K562 (cell line): ENCODE data around the gene OR4F15. TPM values are rescaled to one million over a fixed set of nuclear protein-coding genes. Genes with fewer than 3 reads are reported as not detected.

ENCODE experiments used
- BHLHE40 ChIP-seq: IDR thresholded peaks from 2 replicates; pipeline ENCODE4 v1.6.1; 2011; ENCODE audit warnings: low read length, improper control_type of control experiment
- CAMTA2 ChIP-seq: fragments of 250-450 bp; sonication (Bioruptor Pico); conservative IDR thresholded peaks from 2 replicates; pipeline ENCODE4 v1.5.1; 2022
- FOS ChIP-seq: IDR thresholded peaks from 3 replicates; pipeline ENCODE4 v1.6.1; 2011; ENCODE audit not compliant: insufficient read length; ENCODE audit errors: extremely low read depth
- HDAC1 ChIP-seq, 2 experiments: fragments of 450-650 bp; IDR thresholded peaks; 2 replicates each; pipeline ENCODE4 v1.6.1; 2016 to 2017; ENCODE audit warnings: inconsistent platforms in 1 of 2, mild to moderate bottlenecking in 1 of 2, moderate library complexity in 1 of 2
- LARP7 ChIP-seq: fragments of 450-650 bp; IDR thresholded peaks from 2 replicates; pipeline ENCODE4 v1.6.1; 2016
- MCM7 ChIP-seq, 2 experiments: fragments of 450-650 bp; IDR thresholded peaks; 2 replicates each; pipeline ENCODE4 v1.6.1; 2016 to 2018
- RAD51 ChIP-seq: fragments of 450-650 bp; IDR thresholded peaks from 2 replicates; pipeline ENCODE4 v1.7.1; 2016; ENCODE audit warnings: low read depth, mild to moderate bottlenecking, borderline replicate concordance
- RFX7 ChIP-seq: fragments of 250-450 bp; sonication (Bioruptor Pico); IDR thresholded peaks from 2 replicates; pipeline ENCODE4 v1.5.1; 2021; ENCODE audit warnings: mild to moderate bottlenecking
- TSHZ1 ChIP-seq: fragments of 250-450 bp; sonication (Bioruptor Pico); IDR thresholded peaks from 2 replicates; pipeline ENCODE4 v1.4.0; 2020; ENCODE audit warnings: mild to moderate bottlenecking, moderate library complexity
- ZBTB40 ChIP-seq, 2 experiments: fragments of 450-650 bp in 1 of 2; sonication (generic) in 1 of 2; formaldehyde crosslinking in 1 of 2; IDR thresholded peaks; 2 replicates each; pipeline versions ENCODE4 v1.7.1 to v1.9.0; 2016 to 2022; ENCODE audit warnings: inconsistent platforms in 1 of 2, mild to moderate bottlenecking in 1 of 2, missing genetic modification reagents in 1 of 2
- ZBTB5 ChIP-seq: fragments of 450-650 bp; IDR thresholded peaks from 2 replicates; pipeline ENCODE4 v1.6.1; 2017; ENCODE audit warnings: antibody characterized with exemption
- polyA plus RNA-seq, 8 experiments: library from polyadenylated mRNA; depleted of rRNA in 4 of 8; stranded (reverse) in 5 of 8; unstranded in 3 of 8; fragments of >200 nt; fragmentation: Nextera tagmentation in 2 of 8; fragmentation: Illumina TruSeq in 1 of 8; extraction: Ambion mirVana in 2 of 8; extraction: Trizol in 1 of 8; gene quantifications; 2 replicates each; pipeline versions ENCODE4 v1.2.1 to v1.2.3, GENCODE V29; 2011 to 2014; ENCODE audit warnings: inconsistent platforms in 1 of 8, missing spikeins in 1 of 8
- total RNA-seq, 7 experiments: library from RNA; depleted of rRNA in 6 of 7; stranded (reverse); fragments of >200 nt in 6 of 7; fragmentation: Illumina TruSeq in 2 of 7; extraction: Trizol in 2 of 7; gene quantifications; 2 replicates each; pipeline versions ENCODE4 v1.2.1 to v1.2.3, GENCODE V29; 2011 to 2021; ENCODE audit warnings: low replicate concordance in 1 of 7

Gene OR4F15
- total and polyA plus RNA-seq, 9 of the 15 experiments (the other 6 are each of a cell fraction or from before 2014, with no cell fraction given), result not detected

GRCh38 chr15:101772921-101773320, 39.1 kb upstream of the OR4F15 start (continued):
- TF ChIP-seq CAMTA2 (CRISPR knock-in tag) (no peak), BHLHE40 (no peak), RFX7 (no peak), HDAC1 (IDR thresholded peaks at IDR 0.05) (no peak), RAD51 (no peak), TSHZ1 (no peak), FOS (no peak), LARP7 (no peak), MCM7 (IDR thresholded peaks at IDR 0.05) (no peak), ZBTB5 (no peak), ZBTB40 (IDR thresholded peaks at IDR 0.05) (no peak), ZBTB40 (CRISPR knock-in tag; IDR thresholded peaks at IDR 0.05) (no peak)
